Cardiac fibroblast (primary cell): Measurements from ENCODE around the gene L3MBTL1.

ENCODE experiments used
- DNase-seq, 2 donors: peaks; one replicate each; pipeline versions ENCODE4 v3.0.0 to v3.0.0-alpha.2; 2010; ENCODE audit warnings: low read depth in 2 of 2
- H3K4me3 ChIP-seq, 2 donors: replicated peaks in 1 of 2; 1 replicate in 1 of 2; 2 replicates in 1 of 2; pipeline ENCODE4 v1.5.1; 2011; ENCODE audit warnings: low read depth in 2 of 2, low read length in 2 of 2, mild to moderate bottlenecking in 2 of 2, moderate library complexity in 1 of 2
- CTCF ChIP-seq: IDR thresholded peaks from one replicate; pipeline ENCODE4 v1.5.1; 2011; ENCODE audit warnings: low read depth, mild to moderate bottlenecking, low read length, inconsistent platforms

L3MBTL1 gene

GRCh38 chr20:43564455-43564854, 57.0 kb downstream of the L3MBTL1 start:
- TF ChIP-seq CTCF, result no peak
- DNase-seq, result no peak
- no peak overlapping the region for H3K4me3 ChIP-seq

DNA sequence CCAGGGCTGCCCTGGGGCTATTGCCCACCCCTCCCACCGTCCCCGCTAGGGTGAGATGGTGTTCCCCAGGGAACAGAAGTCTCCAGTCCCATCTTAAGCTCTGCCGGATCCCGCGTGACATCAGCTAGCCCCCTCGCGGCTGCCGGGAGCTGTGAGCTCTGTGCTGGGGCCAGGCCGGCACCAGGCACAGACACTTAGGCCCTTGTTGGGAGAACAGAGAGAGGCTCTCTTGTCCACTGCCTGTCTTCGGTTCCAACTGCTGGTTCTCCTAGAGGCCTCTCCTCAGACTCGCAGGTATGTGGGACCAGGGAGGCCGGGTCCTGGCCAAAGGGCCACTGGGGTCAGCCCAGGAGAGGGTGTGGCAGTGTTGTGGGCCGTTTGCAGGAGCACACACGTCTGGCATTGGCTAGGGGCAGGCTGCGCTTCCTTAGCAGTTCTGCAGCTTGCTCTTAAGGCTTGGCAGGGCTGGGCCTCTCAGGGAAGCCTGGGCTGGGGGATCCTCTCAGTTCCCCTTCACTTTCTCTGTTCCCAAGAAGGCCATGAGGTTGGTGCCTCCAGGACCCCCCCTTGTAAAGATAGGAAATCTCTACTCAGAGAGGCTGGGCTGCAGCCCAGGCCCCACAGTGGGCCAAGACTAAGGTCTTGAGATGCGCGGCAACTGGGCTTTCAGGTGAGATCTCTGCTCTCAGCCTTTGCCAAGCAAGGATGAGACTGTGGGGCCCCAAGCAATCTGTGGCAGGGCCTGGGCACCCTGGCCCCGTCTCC, 57.7 kb downstream of the L3MBTL1 start:
- no peak for TF ChIP-seq CTCF
- DNase-seq, result no peak
- H3K4me3 ChIP-seq, result no peak overlapping the region

DNA sequence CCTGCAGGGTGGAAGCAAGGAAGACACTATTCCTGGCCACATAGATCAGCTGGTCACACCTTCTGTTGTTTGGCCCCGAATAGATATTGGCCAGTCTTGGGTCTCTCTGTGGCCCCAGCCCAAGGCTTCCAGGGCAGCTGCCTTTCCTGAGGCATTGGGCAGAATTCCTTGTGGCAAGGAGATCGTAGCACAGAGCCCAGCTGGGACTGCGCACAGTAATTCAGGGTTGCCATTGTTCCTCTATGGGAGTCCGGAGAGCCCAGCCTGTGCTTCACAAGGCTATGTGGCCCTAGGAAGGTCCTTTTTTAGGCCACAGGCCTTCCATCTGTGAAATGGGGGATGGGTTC, 58.2 kb downstream of the L3MBTL1 start:
- H3K4me3 ChIP-seq, result no peak overlapping the region
- DNase-seq, result no peak
- TF ChIP-seq CTCF, result no peak

GRCh38 chr20:43567477-43567876, 60.0 kb downstream of the L3MBTL1 start:
- TF ChIP-seq CTCF, result no peak

GRCh38 chr20:43568706-43569105, 61.2 kb downstream of the L3MBTL1 start:
- no peak overlapping the region for H3K4me3 ChIP-seq
- no peak for TF ChIP-seq CTCF
- no peak for DNase-seq

More at GRCh38 chr20:43567477-43567876, 60.0 kb downstream of the L3MBTL1 start:
- DNase-seq, result no peak
- H3K4me3 ChIP-seq, result no peak overlapping the region

GRCh38 chr20:43569282-43569681, 61.8 kb downstream of the L3MBTL1 start:
- H3K4me3 ChIP-seq, result no peak overlapping the region
- TF ChIP-seq CTCF, result no peak
- DNase-seq, result no peak

GRCh38 chr20:43570496-43570895, 63.0 kb downstream of the L3MBTL1 start:
- TF ChIP-seq CTCF, result no peak
- H3K4me3 ChIP-seq, result no peak overlapping the region
- no peak for DNase-seq
